IMR-90 (cell line): ENCODE results near the gene MAML3. TPM values are rescaled to one million over a fixed set of nuclear protein-coding genes. Genes with fewer than 3 reads are reported as not detected.

ENCODE experiments used
- ATAC-seq: fragments of 200-7000 bp; cut with Tn5 transposase; 2 replicates; pipeline ENCODE4 v1.9.1; 2020; ENCODE audit warnings: low read depth, mild to moderate bottlenecking, moderate library complexity
- BruUV-seq: library from RNA; stranded (reverse); fragments of 400-500 nt; replicated peaks from 2 replicates; lab custom pipeline; 2021; lab: Mats Ljungman, UMichigan
- CTCF ChIA-PET: fragments of 300-600 bp; formaldehyde crosslinking; extraction: SDS; loops from one replicate; lab custom pipeline; 2021; ENCODE audit warnings: antibody characterized with exemption; lab: Yijun Ruan, JAX
- POLR2A ChIA-PET: fragments of 300-600 bp; sonication (Branson Sonifier 250); formaldehyde crosslinking; loops from one replicate; lab custom pipeline; 2022; ENCODE audit warnings: antibody characterized with exemption; ENCODE audit not compliant: unreplicated experiment; lab: Charles Lee
- DNase-seq: peaks from one replicate; pipeline ENCODE4 v3.0.0; 2013
- H2AFZ ChIP-seq: replicated peaks from 2 replicates; pipeline ENCODE3; 2013; ENCODE audit warnings: low read length, mild to moderate bottlenecking; ENCODE audit not compliant: poor library complexity
- H2AK5ac ChIP-seq: 2 replicates; pipeline ENCODE4 v1.6.1; 2013; ENCODE audit warnings: low read depth, low read length, inconsistent platforms
- H2AK9ac ChIP-seq: replicated peaks from 2 replicates; pipeline ENCODE3; 2013; ENCODE audit warnings: mild to moderate bottlenecking, low read depth, low read length, moderate library complexity; ENCODE audit not compliant: poor library complexity
- H2BK120ac ChIP-seq: 2 replicates; pipeline ENCODE4 v1.6.1; 2013; ENCODE audit warnings: low read depth, low read length, inconsistent platforms
- H2BK15ac ChIP-seq: 3 replicates; pipeline ENCODE4 v1.6.1; 2013; ENCODE audit warnings: low read depth, low read length, inconsistent platforms
- H2BK20ac ChIP-seq: 2 replicates; pipeline ENCODE4 v1.6.1; 2013; ENCODE audit warnings: low read depth, mild to moderate bottlenecking, inconsistent platforms, low read length, moderate library complexity
- H2BK5ac ChIP-seq: 2 replicates; pipeline ENCODE4 v1.6.1; 2013; ENCODE audit warnings: mild to moderate bottlenecking, low read depth, low read length, inconsistent platforms; ENCODE audit not compliant: poor library complexity, severe bottlenecking
- H3K14ac ChIP-seq: replicated peaks from 2 replicates; pipeline ENCODE4 v1.6.1; 2013; ENCODE audit warnings: low read depth, low read length, inconsistent platforms
- H3K18ac ChIP-seq: 2 replicates; pipeline ENCODE4 v1.6.1; 2013; ENCODE audit warnings: low read depth, low read length, control low read depth
- H3K23ac ChIP-seq: 2 replicates; pipeline ENCODE4 v1.6.1; 2013; ENCODE audit warnings: low read depth, low read length, inconsistent platforms
- H3K27ac ChIP-seq: 2 replicates; pipeline ENCODE4 v1.5.1; 2013; ENCODE audit warnings: mild to moderate bottlenecking, control low read depth, low read length; ENCODE audit not compliant: insufficient read depth
- H3K27me3 ChIP-seq: 2 replicates; pipeline ENCODE4 v1.6.1; 2013; ENCODE audit warnings: low read length; ENCODE audit not compliant: control insufficient read depth, insufficient read depth
- H3K36me3 ChIP-seq: 2 replicates; pipeline ENCODE4 v1.6.1; 2013; ENCODE audit warnings: low read length, mixed read lengths; ENCODE audit not compliant: control insufficient read depth, insufficient read depth
- H3K4ac ChIP-seq: 2 replicates; pipeline ENCODE4 v1.6.1; 2013; ENCODE audit warnings: low read depth, low read length, inconsistent platforms
- H3K4me1 ChIP-seq: 2 replicates; pipeline ENCODE4 v1.6.1; 2013; ENCODE audit warnings: low read length, mixed read lengths; ENCODE audit not compliant: control insufficient read depth, insufficient read depth
- H3K4me2 ChIP-seq: 2 replicates; pipeline ENCODE4 v1.6.1; 2013; ENCODE audit warnings: low read depth, mild to moderate bottlenecking, control low read depth, low read length, moderate library complexity
- H3K4me3 ChIP-seq: 2 replicates; pipeline ENCODE4 v1.5.1; 2013; ENCODE audit warnings: low read depth, mild to moderate bottlenecking, control low read depth, low read length, moderate library complexity; ENCODE audit not compliant: insufficient read depth
- H3K56ac ChIP-seq: 2 replicates; pipeline ENCODE4 v1.6.1; 2013; ENCODE audit warnings: low read length, inconsistent platforms; ENCODE audit not compliant: insufficient read depth; ENCODE audit errors: extremely low read depth
- H3K79me1 ChIP-seq, 2 experiments: 2 replicates each; pipeline ENCODE4 v1.6.1; 2013; ENCODE audit warnings: low read length in 2 of 2, inconsistent platforms in 1 of 2, low read depth in 1 of 2
- H3K9ac ChIP-seq: 2 replicates; pipeline ENCODE4 v1.6.1; 2013; ENCODE audit warnings: low read depth, low read length, control low read depth
- H3K9me1 ChIP-seq: 2 replicates; pipeline ENCODE4 v1.6.1; 2013; ENCODE audit warnings: low read length, inconsistent platforms; ENCODE audit not compliant: insufficient read depth
- H3K9me3 ChIP-seq: 2 replicates; pipeline ENCODE4 v1.6.1; 2013; ENCODE audit warnings: low read length; ENCODE audit not compliant: control insufficient read depth, insufficient read depth
- H4K20me1 ChIP-seq: 2 replicates; pipeline ENCODE4 v1.6.1; 2013; ENCODE audit warnings: low read length, inconsistent platforms; ENCODE audit not compliant: insufficient read depth
- H4K5ac ChIP-seq: 2 replicates; pipeline ENCODE4 v1.6.1; 2013; ENCODE audit warnings: mild to moderate bottlenecking, low read depth, low read length, control low read depth
- H4K8ac ChIP-seq, 2 experiments: 2 replicates each; pipeline ENCODE4 v1.6.1; 2013; ENCODE audit warnings: low read depth in 2 of 2, low read length in 2 of 2, control low read depth in 1 of 2, inconsistent platforms in 1 of 2
- H4K91ac ChIP-seq: 2 replicates; pipeline ENCODE4 v1.6.1; 2013; ENCODE audit warnings: low read depth, low read length, inconsistent platforms; ENCODE audit not compliant: insufficient read depth
- BHLHE40 ChIP-seq: fragments of 150-350 bp; IDR thresholded peaks from 2 replicates; pipeline ENCODE4 v1.6.1; 2016; ENCODE audit warnings: mild to moderate bottlenecking, low read depth, low read length
- CEBPB ChIP-seq: IDR thresholded peaks from 2 replicates; pipeline ENCODE4 v1.6.1; 2012; ENCODE audit warnings: low read depth, low read length, improper control_type of control experiment
- FOS ChIP-seq: fragments of 150-350 bp; IDR thresholded peaks from 2 replicates; pipeline ENCODE4 v1.6.1; 2016; ENCODE audit warnings: low read depth, low read length
- MAFK ChIP-seq: IDR thresholded peaks from 2 replicates; pipeline ENCODE4 v1.6.1; 2012; ENCODE audit warnings: low read depth, low read length, improper control_type of control experiment
- MAZ ChIP-seq: IDR thresholded peaks from 2 replicates; pipeline ENCODE4 v1.6.1; 2012; ENCODE audit warnings: low read depth, mild to moderate bottlenecking, low read length, improper control_type of control experiment, moderate library complexity, borderline replicate concordance
- NFE2L2 ChIP-seq: fragments of 150-350 bp; IDR thresholded peaks from 2 replicates; pipeline ENCODE4 v1.6.1; 2016; ENCODE audit warnings: low read depth, mild to moderate bottlenecking, low read length
- RCOR1 ChIP-seq: IDR thresholded peaks from 2 replicates; pipeline ENCODE4 v1.6.1; 2012; ENCODE audit warnings: mild to moderate bottlenecking, low read length, improper control_type of control experiment; ENCODE audit not compliant: insufficient replicate concordance
- WGBS, 2 experiments: methylation state at CpG; one replicate each; pipeline versions ENCODE4 v1.1.5 to v1.1.7; 2013; ENCODE audit warnings: missing lambda C conversion rate in 2 of 2; ENCODE audit not compliant: insufficient read length in 1 of 2; ENCODE audit errors: extremely low coverage in 2 of 2; 5-methylcytosine and 5-hydroxymethylcytosine counted together
- dilution Hi-C: fragments of 300-500 bp; cut with HindIII; formaldehyde crosslinking; loops from one replicate; pipeline ENCODE4 v1.14.3; 2018; ENCODE audit warnings: low sequenced_read_pairs; ENCODE audit not compliant: unreplicated experiment
- in situ Hi-C: fragments of 300-500 bp; cut with MboI; formaldehyde crosslinking; loops from 3 replicates; pipeline ENCODE4 v1.14.3; 2019; ENCODE audit warnings: low sequenced_read_pairs, inconsistent platforms, mixed read lengths
- intact Hi-C: fragments of 100-400 bp; cut with micrococcal nuclease; formaldehyde crosslinking; loops from 2 replicates; pipeline ENCODE4 v1.10.0; 2022
- polyA plus RNA-seq, 3 experiments: library from polyadenylated mRNA; depleted of rRNA; stranded (reverse); fragments of >200 nt; gene quantifications; 2 replicates each; pipeline ENCODE4 v1.2.3, GENCODE V29; 2012; ENCODE audit warnings: low replicate concordance in 1 of 3
- total RNA-seq: library from RNA; depleted of rRNA; stranded (reverse); fragments of >200 nt; gene quantifications from 2 replicates; pipeline ENCODE4 v1.2.3, GENCODE V29; 2012
- TF ChIP-seq, protein P1 (sequence below): conservative IDR thresholded peaks from 2 replicates; pipeline ENCODE4 v1.5.1; 2012; ENCODE audit warnings: mild to moderate bottlenecking, low read depth, low read length, improper control_type of control experiment
- TF ChIP-seq, protein P2 (sequence below): fragments of 150-350 bp; IDR thresholded peaks from 2 replicates; pipeline ENCODE4 v1.6.1; 2017; ENCODE audit warnings: mild to moderate bottlenecking, antibody characterized with exemption, low read length, low read depth

Gene MAML3
- total and polyA plus RNA-seq, 2 of the 4 experiments (the other 2 are of a cell fraction): 0.90 to 1.7 TPM

DNA sequence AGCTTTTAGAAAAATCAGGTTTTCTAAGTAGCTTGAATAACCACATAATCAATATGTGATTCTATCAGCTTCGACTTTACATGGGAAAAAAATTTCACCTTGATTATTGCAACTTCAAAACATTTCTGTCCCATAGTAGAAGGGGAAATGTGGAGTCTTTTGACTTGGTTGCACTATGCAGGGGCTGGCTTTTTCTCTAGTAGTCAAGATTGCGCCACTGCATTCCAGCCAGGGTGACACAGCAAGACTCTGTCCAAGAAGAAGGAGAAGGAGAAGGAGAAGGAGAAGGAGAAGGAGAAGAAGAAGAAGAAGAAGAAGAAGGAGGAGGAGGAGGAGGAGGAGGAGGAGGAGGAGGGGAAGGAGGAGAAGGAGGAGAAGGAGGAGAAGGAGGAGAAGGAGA lies 84.9 kb downstream of the MAML3 start:
- no peaks in the 10 kb centered on the region for H3K27me3 ChIP-seq

More for the DNA sequence above, 84.9 kb downstream of the MAML3 start:
- DNase-seq (peak; percentile 73), ATAC-seq (peak; percentile 77)
- Histone ChIP-seq H3K9ac (no peak overlapping the region), H2AK9ac (no peak overlapping the region), H2BK15ac (no peak overlapping the region), H4K20me1 (no peaks in the 10 kb centered on the region), H4K91ac (no peak overlapping the region), H2BK5ac (no peak overlapping the region), H3K4me2 (no peak overlapping the region), H2AFZ (no peak overlapping the region), H2AK5ac (0 out of 2 replicates have a peak overlapping the region, but pooled peaks have one; percentile 44), H3K4me3 (no peak overlapping the region), H2BK120ac (peak overlapping the region; percentile 17; the same call in 1 of the 2 replicates), H4K8ac (no peak overlapping the region), H3K9me3 (no peaks in the 10 kb centered on the region), H2BK20ac (no peak overlapping the region), H3K36me3 (no peaks in the 10 kb centered on the region), H4K5ac (no peak overlapping the region), H3K56ac (no peak overlapping the region), H3K4me1 (peaks cover 17% of the 10 kb centered on the region), H3K9me1 (peaks cover 12% of the 10 kb centered on the region), H3K18ac (no peak overlapping the region), H3K14ac (no peak overlapping the region), H3K4ac (no peak overlapping the region), H3K27ac (no peak overlapping the region), H3K23ac (no peak overlapping the region), H3K79me1 (peaks cover 9 to 20% of the 10 kb centered on the region in 2 experiments; a peak in 3 of 4 replicates)
- ChIA-PET CTCF (interaction anchor here (1.0 kb wide), 1 partner anchor 17 kb away, joined by 4 read pairs; no protein-coding TSS in a partner anchor), POLR2A (no interaction called here)
- in situ Hi-C loops (no loop called here), intact Hi-C loops (no loop called here), dilution Hi-C loops (no loop called here)
- 83% methylated on average over 1 of the region's 2 CpGs; no CpG with 5 or more reads in 1 of the 2 experiments for WGBS, 2 experiments
- TF ChIP-seq CEBPB (peak; percentile 96), MAFK (0 out of 2 replicates have a peak, but pooled peaks have one; percentile 7), RCOR1 (no peak), MAZ (no peak), FOS (0 out of 2 replicates have a peak, but pooled peaks have one; percentile 5), NFE2L2 (peak; percentile 60; the same call in 1 of the 2 replicates), BHLHE40 (no peak)
- TF ChIP-seq, protein P1, sequence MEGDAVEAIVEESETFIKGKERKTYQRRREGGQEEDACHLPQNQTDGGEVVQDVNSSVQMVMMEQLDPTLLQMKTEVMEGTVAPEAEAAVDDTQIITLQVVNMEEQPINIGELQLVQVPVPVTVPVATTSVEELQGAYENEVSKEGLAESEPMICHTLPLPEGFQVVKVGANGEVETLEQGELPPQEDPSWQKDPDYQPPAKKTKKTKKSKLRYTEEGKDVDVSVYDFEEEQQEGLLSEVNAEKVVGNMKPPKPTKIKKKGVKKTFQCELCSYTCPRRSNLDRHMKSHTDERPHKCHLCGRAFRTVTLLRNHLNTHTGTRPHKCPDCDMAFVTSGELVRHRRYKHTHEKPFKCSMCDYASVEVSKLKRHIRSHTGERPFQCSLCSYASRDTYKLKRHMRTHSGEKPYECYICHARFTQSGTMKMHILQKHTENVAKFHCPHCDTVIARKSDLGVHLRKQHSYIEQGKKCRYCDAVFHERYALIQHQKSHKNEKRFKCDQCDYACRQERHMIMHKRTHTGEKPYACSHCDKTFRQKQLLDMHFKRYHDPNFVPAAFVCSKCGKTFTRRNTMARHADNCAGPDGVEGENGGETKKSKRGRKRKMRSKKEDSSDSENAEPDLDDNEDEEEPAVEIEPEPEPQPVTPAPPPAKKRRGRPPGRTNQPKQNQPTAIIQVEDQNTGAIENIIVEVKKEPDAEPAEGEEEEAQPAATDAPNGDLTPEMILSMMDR: no peak
- TF ChIP-seq, protein P2, sequence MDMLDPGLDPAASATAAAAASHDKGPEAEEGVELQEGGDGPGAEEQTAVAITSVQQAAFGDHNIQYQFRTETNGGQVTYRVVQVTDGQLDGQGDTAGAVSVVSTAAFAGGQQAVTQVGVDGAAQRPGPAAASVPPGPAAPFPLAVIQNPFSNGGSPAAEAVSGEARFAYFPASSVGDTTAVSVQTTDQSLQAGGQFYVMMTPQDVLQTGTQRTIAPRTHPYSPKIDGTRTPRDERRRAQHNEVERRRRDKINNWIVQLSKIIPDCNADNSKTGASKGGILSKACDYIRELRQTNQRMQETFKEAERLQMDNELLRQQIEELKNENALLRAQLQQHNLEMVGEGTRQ: no peak
- BruUV-seq: no TSS peak
